ENCODE measurements around the gene KIRREL3. TPM values are rescaled to one million over a fixed set of nuclear protein-coding genes. Genes with fewer than 3 reads are reported as not detected.
A peak's percentile ranks its signal among the peaks of the same experiment; 100 is the strongest.

Gene KIRREL3
- total RNA-seq, 1 donor from 2014 or later, result 0.92 TPM

GRCh38 chr11:126736682-126737572 is 263.6 kb downstream of the KIRREL3 start:
- no peak for DNase-seq

- no peak for DNase-seq
These were observed 265.8 kb downstream of the KIRREL3 start for GRCh38 chr11:126734752-126735151.

DNA sequence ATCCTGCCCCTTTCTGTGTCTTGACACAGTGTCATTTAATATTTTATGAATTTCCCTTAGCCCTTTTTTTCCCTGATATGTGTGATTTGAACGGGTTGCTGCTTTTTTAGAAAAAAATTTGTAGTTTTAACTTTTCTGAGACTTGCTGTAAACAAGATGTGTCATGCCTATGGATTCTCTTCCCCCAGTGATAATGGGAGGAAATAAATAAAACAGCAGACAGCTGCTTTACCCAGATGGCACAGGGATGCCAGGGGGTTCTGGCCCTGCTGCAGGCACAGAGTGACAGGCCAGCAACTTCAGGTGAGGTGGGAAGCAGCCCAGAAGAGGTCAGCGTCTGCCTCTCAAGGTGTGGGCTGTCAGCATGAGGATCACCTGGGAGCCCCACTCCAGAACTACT is 266.9 kb downstream of the KIRREL3 start:
- no peak for DNase-seq

DNA sequence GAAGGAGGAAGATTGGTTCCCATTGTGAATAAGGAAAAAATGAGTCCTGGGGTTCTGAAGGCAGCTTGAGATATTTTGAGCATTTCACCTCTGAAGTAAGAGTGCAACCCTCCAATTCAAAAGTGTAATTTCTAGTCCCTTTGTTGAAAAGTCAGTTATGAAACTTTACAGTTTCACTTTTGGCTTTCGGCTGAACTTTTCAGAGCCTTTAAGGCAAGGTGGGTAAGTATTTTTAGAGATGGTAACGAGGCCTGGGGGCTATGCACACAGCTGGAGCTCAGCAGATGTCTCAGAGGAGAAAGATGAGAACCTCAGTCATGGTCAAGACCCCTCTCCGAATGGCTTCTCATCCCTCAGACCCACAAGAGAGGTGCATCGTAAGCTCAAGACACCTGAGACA is 267.6 kb downstream of the KIRREL3 start:
- no peak for DNase-seq

DNA sequence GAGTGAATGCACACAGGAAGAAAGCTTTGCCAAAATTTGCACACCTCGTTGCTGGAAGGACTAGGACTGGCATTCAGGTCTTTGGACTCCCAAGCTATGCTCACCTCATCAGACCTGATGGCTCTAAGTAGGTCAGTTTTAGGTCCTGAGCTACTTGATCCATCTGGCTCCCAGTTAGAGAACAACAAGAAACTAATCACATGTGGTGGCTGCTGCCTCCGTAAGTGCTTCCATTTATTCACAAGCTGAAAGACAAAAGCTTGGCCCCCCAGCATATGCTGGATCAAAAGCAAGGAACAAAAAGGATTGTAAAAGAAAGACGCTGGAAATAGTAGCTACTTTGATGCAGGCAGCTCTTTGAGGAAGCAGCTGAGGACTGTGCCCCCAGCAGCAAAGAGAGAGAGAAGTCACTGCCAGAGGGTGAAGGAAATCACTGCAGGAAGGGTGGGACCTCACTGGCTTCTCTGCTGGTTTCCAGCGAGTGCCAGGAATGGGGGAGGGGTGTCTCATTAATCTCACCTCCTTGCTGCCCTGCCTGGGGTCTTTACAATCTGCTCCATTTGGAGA is 268.9 kb downstream of the KIRREL3 start:
- DNase-seq, result no peak

- DNase-seq, result no peak
These were observed 273.2 kb downstream of the KIRREL3 start for GRCh38 chr11:126727381-126727780.

- no peak for DNase-seq
These were observed 275.0 kb downstream of the KIRREL3 start for GRCh38 chr11:126725521-126725920.

GRCh38 chr11:126725043-126725442 is 275.5 kb downstream of the KIRREL3 start:
- no peak for DNase-seq

DNA sequence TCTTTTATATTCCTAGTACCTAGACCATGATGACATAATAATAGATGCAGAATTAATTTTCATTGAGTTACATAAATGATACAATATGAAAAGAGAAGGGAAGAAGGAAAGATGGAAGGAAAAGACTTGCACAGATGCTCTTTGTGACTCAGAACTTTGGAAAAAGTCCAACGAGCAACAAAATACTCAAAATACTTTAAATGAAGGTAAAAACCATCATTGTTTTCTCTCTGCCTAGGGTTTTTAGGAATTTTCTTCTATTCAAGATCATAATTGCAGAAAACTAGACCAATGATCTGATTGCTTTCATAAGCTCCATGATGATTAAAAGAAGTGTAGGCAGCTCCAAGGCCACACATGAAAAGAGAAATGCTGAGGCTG is 276.9 kb downstream of the KIRREL3 start:
- DNase-seq, result no peak

DNA sequence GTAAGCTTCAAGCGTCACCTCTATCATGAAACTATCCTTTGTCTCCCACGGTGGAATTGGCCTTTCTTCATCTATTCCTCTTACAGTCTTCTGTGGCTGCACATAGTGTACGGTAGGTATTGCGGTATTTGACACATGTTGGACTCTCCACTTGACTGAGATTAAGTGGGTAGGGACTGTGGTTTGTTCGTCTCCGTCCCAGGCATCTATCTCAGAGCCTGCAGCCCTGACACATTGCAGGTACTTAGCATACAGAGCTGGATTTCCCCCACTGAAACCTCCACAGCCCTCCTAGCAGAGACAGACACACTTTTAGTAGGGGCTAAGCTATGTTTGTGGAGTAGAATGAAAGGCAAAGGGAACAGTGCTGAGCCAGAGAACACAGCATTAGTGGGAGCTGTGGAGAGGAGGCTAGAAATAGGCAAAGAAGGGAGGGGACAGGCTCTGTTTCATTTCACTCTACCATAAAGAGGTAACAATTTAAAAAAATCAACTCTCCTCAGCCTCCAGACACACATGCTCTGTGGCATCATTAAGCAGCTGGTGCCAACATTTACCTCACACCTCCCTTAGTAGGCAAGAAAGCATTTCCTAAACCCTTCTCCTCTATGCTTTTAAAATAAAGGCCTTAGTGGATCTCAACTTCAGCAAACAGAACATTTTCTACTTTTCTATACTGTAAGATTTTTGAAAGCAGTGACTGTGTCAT is 277.5 kb downstream of the KIRREL3 start:
- DNase-seq, result no peak

DNA sequence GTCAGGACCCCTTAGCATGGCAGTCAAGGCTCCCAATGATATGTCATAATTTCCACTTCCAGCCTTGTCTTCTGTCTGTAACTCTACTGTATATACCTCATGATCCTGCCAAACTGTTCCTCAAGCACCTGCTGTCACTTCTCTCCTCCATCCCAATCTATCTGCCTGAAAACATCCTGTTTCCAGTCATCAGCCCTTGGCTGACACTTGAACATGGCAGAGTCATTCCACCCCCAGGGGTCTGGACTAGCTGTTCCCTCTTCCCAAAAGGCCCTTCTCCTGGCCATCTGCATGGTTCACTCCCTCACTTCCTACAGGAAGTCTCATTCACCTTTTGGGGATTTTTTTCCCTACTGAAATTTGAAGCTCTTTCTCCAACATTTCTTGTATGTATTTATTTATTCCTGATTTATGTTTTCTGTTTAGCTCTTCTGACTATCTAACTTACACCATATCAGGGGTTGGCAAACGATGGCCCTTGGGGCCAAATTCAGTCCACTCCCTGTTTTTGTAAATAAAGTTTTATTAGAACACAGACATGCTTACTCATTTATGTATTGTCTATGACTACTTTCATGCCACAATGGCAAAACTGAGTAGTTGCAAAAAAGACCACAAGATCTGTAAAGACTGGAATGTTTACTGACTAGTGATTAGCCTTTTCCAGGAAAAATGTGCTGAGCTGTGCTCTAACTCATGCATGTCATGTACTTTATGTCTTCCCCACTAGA is 278.4 kb downstream of the KIRREL3 start:
- DNase-seq, result no peak

DNA sequence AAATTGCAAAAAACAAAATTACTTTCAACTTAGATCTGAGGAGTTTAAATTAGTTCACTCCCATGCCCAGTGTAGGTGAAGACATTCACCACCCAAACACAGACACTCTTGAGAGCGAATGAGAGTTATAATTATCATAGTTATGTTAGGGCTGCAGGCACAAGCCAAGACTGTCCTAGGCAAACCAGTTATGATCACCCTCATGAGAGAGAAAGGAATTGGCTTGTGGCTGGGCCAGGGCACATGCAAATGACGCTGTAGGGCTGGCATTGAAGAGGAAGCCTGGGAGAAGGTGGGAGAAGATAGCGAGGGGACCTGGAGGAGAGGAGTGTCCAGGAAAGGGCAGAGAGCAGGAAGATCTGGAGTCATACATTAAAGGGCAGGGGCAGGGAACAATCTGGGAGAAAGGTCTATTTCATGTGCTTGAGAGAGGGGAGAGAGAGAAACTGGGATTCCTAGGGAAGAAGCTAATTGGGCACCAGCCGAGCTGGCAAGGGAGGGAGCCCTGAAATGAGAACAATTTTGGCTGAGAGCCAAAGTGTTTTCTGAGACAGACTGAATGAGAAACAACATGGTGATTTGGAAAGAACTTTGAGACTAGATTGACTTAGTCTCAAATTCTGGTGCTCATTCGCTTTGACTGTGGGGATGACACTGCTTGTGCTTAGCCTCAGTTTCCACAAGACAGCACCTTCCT is 279.9 kb downstream of the KIRREL3 start:
- DNase-seq, result peak; percentile 54

DNA sequence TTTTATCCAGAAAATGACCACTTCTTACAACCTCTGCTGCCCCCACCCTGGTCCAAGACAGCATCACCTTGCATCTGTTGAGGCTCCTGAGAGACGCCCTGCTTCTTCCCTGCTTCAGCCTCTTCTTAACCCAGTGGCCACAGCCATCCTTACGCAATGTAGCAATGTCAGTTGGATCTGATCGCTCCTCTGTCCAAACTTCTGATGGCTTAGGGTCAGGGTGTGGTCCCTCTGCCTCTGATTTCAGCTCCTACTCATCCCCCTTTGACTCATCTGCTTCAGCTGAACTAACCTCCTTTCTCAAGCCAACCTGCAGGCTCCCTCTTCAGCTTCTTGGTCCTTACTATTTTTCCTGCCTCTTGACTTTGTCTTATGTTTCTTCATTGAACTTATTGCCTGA is 280.8 kb downstream of the KIRREL3 start:
- DNase-seq, result no peak

- no peak for DNase-seq
These were observed 282.3 kb downstream of the KIRREL3 start for GRCh38 chr11:126718276-126718675.

GRCh38 chr11:126716456-126717083 is 284.0 kb downstream of the KIRREL3 start:
- DNase-seq, result peak; percentile 72

DNA sequence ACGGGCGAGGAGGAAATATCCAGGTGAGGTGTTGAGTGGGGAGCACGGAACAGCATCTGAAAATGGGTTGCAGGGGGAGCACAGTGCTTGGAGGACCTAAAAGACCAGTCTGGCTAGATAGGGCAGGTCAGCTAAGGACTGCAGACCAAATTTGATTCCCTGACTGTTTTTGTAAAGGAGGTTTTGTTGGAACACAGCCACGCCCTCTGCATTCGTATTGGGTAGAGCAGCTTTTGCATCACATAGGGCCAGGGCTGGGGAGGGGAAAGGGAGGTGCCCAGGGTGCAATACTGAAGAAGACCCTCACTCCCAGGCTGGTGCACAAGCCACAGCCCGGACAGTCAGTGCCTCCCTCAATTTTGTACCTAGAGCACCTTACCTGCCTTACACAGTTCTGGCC is 286.8 kb downstream of the KIRREL3 start:
- no peak for DNase-seq

- DNase-seq, result no peak
These were observed 288.5 kb downstream of the KIRREL3 start for GRCh38 chr11:126711977-126712625.

- no peak for DNase-seq
These were observed 289.7 kb downstream of the KIRREL3 start for GRCh38 chr11:126710804-126711399.

GRCh38 chr11:126707498-126707897 is 293.1 kb downstream of the KIRREL3 start:
- DNase-seq, result no peak

DNA sequence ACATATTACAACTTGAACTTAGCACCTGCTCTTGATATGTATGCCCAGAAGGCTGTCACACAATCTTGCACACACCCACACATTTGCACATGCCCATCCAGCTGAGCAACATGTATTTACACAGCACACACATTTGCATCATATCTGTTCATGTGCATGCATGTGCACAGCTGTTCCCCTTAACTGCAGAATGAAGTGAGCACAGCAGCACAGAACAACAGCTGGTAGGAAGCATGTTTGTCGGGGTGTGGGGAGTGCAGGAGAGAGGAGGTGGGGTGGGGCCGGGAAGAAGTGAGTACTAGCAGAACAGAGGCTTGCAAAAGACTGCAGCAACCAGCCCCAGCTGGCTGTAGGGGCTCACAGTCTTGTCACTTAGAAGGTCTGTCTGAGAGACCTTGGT is 296.5 kb downstream of the KIRREL3 start:
- DNase-seq, result peak; percentile 68
